HEK293 (cell line): Measurements from ENCODE around the gene FCHO2.

Experiments
- CTCF ChIA-PET: fragments of 350-600 bp; formaldehyde crosslinking; extraction: SDS; loops from one replicate; lab custom pipeline; 2021; ENCODE audit warnings: antibody characterized with exemption; lab: Yijun Ruan, JAX
- POLR2A ChIA-PET: fragments of 300-600 bp; formaldehyde crosslinking; extraction: SDS; loops from one replicate; lab custom pipeline; 2020; ENCODE audit warnings: antibody characterized with exemption, inconsistent platforms; lab: Yijun Ruan, JAX
- H3K27ac ChIP-seq: fragments of 200-500 bp; sonication (Bioruptor generic); 2 replicates; pipeline ENCODE4 v1.5.1; 2014; ENCODE audit warnings: low read depth, low read length, control low read depth, inconsistent platforms; ENCODE audit errors: extremely low read depth
- H3K36me3 ChIP-seq, 2 experiments: fragments of 200-500 bp in 1 of 2; sonication (Bioruptor generic) in 1 of 2; 1 replicate in 1 of 2; 2 replicates in 1 of 2; pipeline ENCODE4 v1.5.1; 2014 to 2017; ENCODE audit warnings: inconsistent platforms in 2 of 2, low read length in 2 of 2; ENCODE audit not compliant: control insufficient read depth in 2 of 2, insufficient read depth in 1 of 2
- H3K4me1 ChIP-seq: fragments of 200-500 bp; sonication (Bioruptor generic); 2 replicates; pipeline ENCODE4 v1.5.1; 2014; ENCODE audit warnings: mild to moderate bottlenecking, low read length, inconsistent platforms; ENCODE audit not compliant: control insufficient read depth, insufficient read depth
- H3K4me3 ChIP-seq: 2 replicates; pipeline ENCODE4 v1.5.1; 2011; ENCODE audit warnings: low read depth, mild to moderate bottlenecking, control low read depth, low read length, moderate library complexity
- H3K9me3 ChIP-seq: fragments of 200-500 bp; sonication (Bioruptor generic); 2 replicates; pipeline ENCODE4 v1.5.1; 2014; ENCODE audit warnings: low read depth, low read length, inconsistent platforms; ENCODE audit not compliant: control insufficient read depth, insufficient read depth
- BCL11A ChIP-seq: fragments of 450-650 bp; formaldehyde crosslinking; IDR thresholded peaks from 2 replicates; pipeline ENCODE4 v1.5.1; 2016; ENCODE audit warnings: low read depth, missing biosample characterization, missing genetic modification characterization
- BCL11B ChIP-seq: fragments of 450-650 bp; formaldehyde crosslinking; IDR thresholded peaks from 2 replicates; pipeline ENCODE4 v1.5.1; 2016; ENCODE audit warnings: low read depth, missing biosample characterization, missing genetic modification characterization
- CTCF ChIP-seq: fragments of 450-650 bp; formaldehyde crosslinking; IDR thresholded peaks from 2 replicates; pipeline ENCODE4 v1.5.1; 2016; ENCODE audit warnings: missing biosample characterization, missing genetic modification characterization
- HIC1 ChIP-seq: fragments of 450-650 bp; formaldehyde crosslinking; IDR thresholded peaks from 2 replicates; pipeline ENCODE4 v1.5.1; 2016; ENCODE audit warnings: missing biosample characterization, missing genetic modification characterization
- HOXA7 ChIP-seq: sonication (generic); formaldehyde crosslinking; IDR thresholded peaks from 2 replicates; pipeline ENCODE4 v1.8.1; 2022; ENCODE audit warnings: missing genetic modification reagents, borderline replicate concordance
- MYNN ChIP-seq: fragments of 450-650 bp; formaldehyde crosslinking; IDR thresholded peaks from 2 replicates; pipeline ENCODE4 v1.5.1; 2016; ENCODE audit warnings: missing biosample characterization, missing genetic modification characterization, borderline replicate concordance
- REPIN1 ChIP-seq: fragments of 450-650 bp; formaldehyde crosslinking; IDR thresholded peaks from 2 replicates; pipeline ENCODE4 v1.5.1; 2017; ENCODE audit warnings: missing biosample characterization, missing genetic modification characterization, low read depth
- SALL2 ChIP-seq: fragments of 450-650 bp; formaldehyde crosslinking; IDR thresholded peaks from 2 replicates; pipeline ENCODE4 v1.5.0; 2017; ENCODE audit warnings: missing biosample characterization, mild to moderate bottlenecking, missing genetic modification characterization, borderline replicate concordance
- SP7 ChIP-seq: fragments of 450-650 bp; formaldehyde crosslinking; IDR thresholded peaks from 2 replicates; pipeline ENCODE4 v1.5.1; 2016; ENCODE audit warnings: missing biosample characterization, missing genetic modification characterization
- TCF7L2 ChIP-seq: IDR thresholded peaks from 2 replicates; pipeline ENCODE4 v1.6.1; 2011; ENCODE audit warnings: low read depth, mild to moderate bottlenecking, inconsistent platforms, low read length, moderate library complexity, borderline replicate concordance
- ZBTB17 ChIP-seq: fragments of 450-650 bp; formaldehyde crosslinking; IDR thresholded peaks from 2 replicates; pipeline ENCODE4 v1.5.1; 2016; ENCODE audit warnings: missing biosample characterization, missing genetic modification characterization
- ZFHX2 ChIP-seq: fragments of 450-650 bp; formaldehyde crosslinking; conservative IDR thresholded peaks from 2 replicates; pipeline ENCODE4 v1.5.1; 2016; ENCODE audit warnings: missing biosample characterization, missing genetic modification characterization
- ZNF157 ChIP-seq: fragments of 450-650 bp; formaldehyde crosslinking; IDR thresholded peaks from 2 replicates; pipeline ENCODE4 v1.5.1; 2016; ENCODE audit warnings: missing biosample characterization, missing genetic modification characterization
- ZNF324 ChIP-seq: fragments of 450-650 bp; formaldehyde crosslinking; IDR thresholded peaks from 2 replicates; pipeline ENCODE4 v1.5.1; 2016; ENCODE audit warnings: missing biosample characterization, missing genetic modification characterization
- ZNF335 ChIP-seq: fragments of 450-650 bp; formaldehyde crosslinking; conservative IDR thresholded peaks from 2 replicates; pipeline ENCODE4 v1.5.1; 2016; ENCODE audit warnings: missing biosample characterization, missing genetic modification characterization
- ZNF350 ChIP-seq: fragments of 450-650 bp; formaldehyde crosslinking; IDR thresholded peaks from 2 replicates; pipeline ENCODE4 v1.5.0; 2017; ENCODE audit warnings: missing biosample characterization, mild to moderate bottlenecking, missing genetic modification characterization
- ZNF362 ChIP-seq: fragments of 450-650 bp; formaldehyde crosslinking; IDR thresholded peaks from 2 replicates; pipeline ENCODE4 v1.5.1; 2016; ENCODE audit warnings: missing biosample characterization, missing genetic modification characterization
- ZNF366 ChIP-seq: fragments of 450-650 bp; formaldehyde crosslinking; conservative IDR thresholded peaks from 2 replicates; pipeline ENCODE4 v1.5.1; 2016; ENCODE audit warnings: missing biosample characterization, missing genetic modification characterization
- ZNF394 ChIP-seq: fragments of 450-650 bp; formaldehyde crosslinking; IDR thresholded peaks from 2 replicates; pipeline ENCODE4 v1.5.1; 2016; ENCODE audit warnings: missing biosample characterization, missing genetic modification characterization, mild to moderate bottlenecking, moderate library complexity, borderline replicate concordance
- ZNF416 ChIP-seq: fragments of 450-650 bp; formaldehyde crosslinking; IDR thresholded peaks from 2 replicates; pipeline ENCODE4 v1.5.1; 2016; ENCODE audit warnings: missing biosample characterization, missing genetic modification characterization
- ZNF473 ChIP-seq: fragments of 450-650 bp; formaldehyde crosslinking; IDR thresholded peaks from 2 replicates; pipeline ENCODE4 v1.5.1; 2017; ENCODE audit warnings: missing biosample characterization, missing genetic modification characterization
- ZNF510 ChIP-seq: fragments of 450-650 bp; formaldehyde crosslinking; IDR thresholded peaks from 2 replicates; pipeline ENCODE4 v1.5.1; 2018; ENCODE audit warnings: mild to moderate bottlenecking, missing genetic modification characterization, missing biosample characterization; ENCODE audit not compliant: insufficient replicate concordance
- ZNF549 ChIP-seq: fragments of 450-650 bp; IDR thresholded peaks from 2 replicates; pipeline ENCODE4 v1.5.1; 2018; ENCODE audit warnings: missing biosample characterization, missing genetic modification characterization, mild to moderate bottlenecking, inconsistent platforms, moderate library complexity
- ZNF600 ChIP-seq: fragments of 450-650 bp; formaldehyde crosslinking; IDR thresholded peaks from 2 replicates; pipeline ENCODE4 v1.5.1; 2016; ENCODE audit warnings: missing biosample characterization, missing genetic modification characterization
- ZNF626 ChIP-seq: fragments of 450-650 bp; sonication (Bioruptor Pico); formaldehyde crosslinking; IDR thresholded peaks from 2 replicates; pipeline ENCODE4 v1.5.1; 2018; ENCODE audit warnings: missing biosample characterization, missing genetic modification characterization, inconsistent platforms
- ZNF629 ChIP-seq: fragments of 450-650 bp; formaldehyde crosslinking; IDR thresholded peaks from 2 replicates; pipeline ENCODE4 v1.5.1; 2017; ENCODE audit warnings: missing biosample characterization, missing genetic modification characterization
- ZNF654 ChIP-seq: fragments of 450-650 bp; formaldehyde crosslinking; IDR thresholded peaks from 2 replicates; pipeline ENCODE4 v1.5.1; 2016; ENCODE audit warnings: low read depth, missing biosample characterization, missing genetic modification characterization
- ZNF664 ChIP-seq: fragments of 450-650 bp; formaldehyde crosslinking; IDR thresholded peaks from 2 replicates; pipeline ENCODE4 v1.5.1; 2016; ENCODE audit warnings: missing biosample characterization, missing genetic modification characterization
- ZNF677 ChIP-seq: fragments of 450-650 bp; IDR thresholded peaks from 2 replicates; pipeline ENCODE4 v1.5.0; 2018; ENCODE audit warnings: missing biosample characterization, mild to moderate bottlenecking, missing genetic modification characterization, moderate library complexity
- ZNF701 ChIP-seq: fragments of 450-650 bp; formaldehyde crosslinking; IDR thresholded peaks from 2 replicates; pipeline ENCODE4 v1.5.1; 2016; ENCODE audit warnings: missing biosample characterization, missing genetic modification characterization
- ZNF830 ChIP-seq: fragments of 450-650 bp; IDR thresholded peaks from 2 replicates; pipeline ENCODE4 v1.5.0; 2018; ENCODE audit warnings: missing biosample characterization, missing genetic modification characterization, low read depth, mild to moderate bottlenecking, moderate library complexity

Gene FCHO2

GRCh38 chr5:72917371-72917776, 38.5 kb upstream of the FCHO2 start:
- Histone ChIP-seq H3K9me3 (no peaks in the 10 kb centered on the region), H3K27ac (no peak overlapping the region), H3K36me3 (peaks cover 0 to 4% of the 10 kb centered on the region in 2 experiments; a peak in 2 of 3 replicates), H3K4me3 (no peak overlapping the region), H3K4me1 (no peaks in the 10 kb centered on the region)
- TF ChIP-seq ZBTB17 (tag by site-specific recombination) (0 out of 2 replicates have a peak, but pooled peaks have one; percentile 1), TCF7L2 (no peak)
- CTCF ChIA-PET: interaction anchor here (0.6 to 0.8 kb wide), 2 partner anchors 38 to 284 kb away, joined by 3 to 6 read pairs; no protein-coding TSS in a partner anchor
- POLR2A ChIA-PET: interaction anchor here (1.6 kb wide), 1 partner anchor 531 kb away, joined by 3 read pairs; the partner anchor contains the start of gene FOXD1

- Histone ChIP-seq H3K27ac (no peak overlapping the region), H3K4me1 (no peaks in the 10 kb centered on the region), H3K36me3 (no peaks in the 10 kb centered on the region; a peak in 1 of 3 replicates), H3K9me3 (no peaks in the 10 kb centered on the region), H3K4me3 (no peak overlapping the region)
- ChIA-PET CTCF (interaction anchor here (0.6 to 1.4 kb wide), 3 partner anchors 35 to 214 kb away, joined by 3 to 4 read pairs (median 3); no protein-coding TSS in a partner anchor), POLR2A (interaction anchor here (1.5 kb wide), 1 partner anchor 528 kb away, joined by 5 read pairs; the partner anchor contains the start of gene FOXD1)
- TF ChIP-seq ZNF626 (tag by site-specific recombination) (no peak), HIC1 (tag by site-specific recombination) (no peak), ZNF830 (tag by site-specific recombination) (no peak), ZNF600 (tag by site-specific recombination) (no peak), ZNF629 (no peak), SALL2 (tag by site-specific recombination) (no peak), ZFHX2 (tag by site-specific recombination) (no peak), ZNF473 (no peak), ZNF664 (peak; percentile 82; the same call in 1 of the 2 replicates), ZNF362 (tag by site-specific recombination) (no peak), SP7 (no peak), BCL11B (tag by site-specific recombination) (no peak), BCL11A (tag by site-specific recombination) (no peak), ZNF654 (tag by site-specific recombination) (peak; percentile 84), ZNF677 (tag by site-specific recombination) (no peak), ZNF350 (no peak), HOXA7 (CRISPR knock-in tag) (no peak), ZNF335 (tag by site-specific recombination) (peak; percentile 64), ZNF416 (tag by site-specific recombination) (no peak), ZNF324 (tag by site-specific recombination) (no peak), MYNN (tag by site-specific recombination) (no peak), ZNF701 (tag by site-specific recombination) (no peak), ZNF366 (no peak), REPIN1 (no peak), ZNF510 (tag by site-specific recombination) (no peak), ZNF549 (no peak), ZNF157 (tag by site-specific recombination) (no peak), ZNF394 (tag by site-specific recombination) (no peak), CTCF (tag by site-specific recombination) (peak; percentile 46)
These were observed 34.9 kb upstream of the FCHO2 start for GRCh38 chr5:72920690-72921502.
